ENCODE data around the gene SLC6A19.

SLC6A19 gene

DNA sequence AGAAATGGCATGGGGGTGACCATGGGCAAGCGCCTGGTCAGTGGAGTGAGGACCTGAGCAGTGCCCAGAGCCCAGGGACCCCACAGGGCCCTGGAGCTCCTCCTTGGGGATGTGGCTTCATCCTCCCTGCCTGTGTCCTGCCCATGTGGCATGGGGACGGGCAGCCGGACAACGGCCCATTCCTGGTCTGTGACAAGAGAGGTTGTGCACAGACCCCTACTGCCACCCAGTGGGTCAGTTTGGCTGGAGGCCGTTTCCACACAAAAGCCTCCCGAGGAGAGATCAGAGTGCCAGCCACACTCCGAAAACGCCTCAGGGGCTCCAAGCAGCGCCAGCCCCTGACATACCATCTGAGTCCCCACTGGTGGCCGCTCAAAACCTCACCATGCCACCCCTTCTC, 43.6 kb downstream of the SLC6A19 start:
- ATAC-seq (no peak), DNase-seq (no peak)

DNA sequence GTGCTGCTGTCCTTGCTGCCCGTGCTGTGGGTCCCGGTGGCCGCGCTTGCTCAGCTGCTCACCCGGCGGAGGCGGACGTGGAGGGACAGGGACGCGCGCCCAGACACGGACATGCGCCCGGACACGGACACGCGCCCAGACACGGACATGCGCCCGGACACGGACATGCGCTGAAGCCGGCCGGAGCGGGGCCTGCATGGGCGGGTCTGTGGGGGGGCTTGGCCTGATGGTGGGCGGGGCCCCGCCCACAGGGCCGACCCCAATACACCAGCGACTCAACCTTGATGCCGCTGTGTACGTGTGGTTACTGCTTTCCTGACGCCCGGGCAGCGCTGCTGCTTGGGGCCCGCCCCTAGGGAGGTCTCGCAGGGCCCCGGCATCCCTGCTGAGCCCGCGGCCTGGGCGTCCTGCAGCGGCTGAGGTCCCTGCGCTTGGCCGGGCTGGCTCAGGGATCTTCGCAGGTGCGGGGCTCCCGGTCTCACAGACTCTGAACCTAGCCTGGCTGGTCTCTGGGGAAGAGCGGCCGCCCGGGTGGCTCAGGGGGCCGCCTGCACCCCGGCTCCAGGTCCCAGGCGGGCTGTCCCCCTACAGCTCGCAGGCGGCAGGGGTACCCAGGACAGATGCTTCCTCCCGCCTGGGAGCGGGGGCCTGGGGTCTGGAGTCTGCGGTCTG, 44.6 kb downstream of the SLC6A19 start:
- no peak for DNase-seq
- ATAC-seq = no peak

DNA sequence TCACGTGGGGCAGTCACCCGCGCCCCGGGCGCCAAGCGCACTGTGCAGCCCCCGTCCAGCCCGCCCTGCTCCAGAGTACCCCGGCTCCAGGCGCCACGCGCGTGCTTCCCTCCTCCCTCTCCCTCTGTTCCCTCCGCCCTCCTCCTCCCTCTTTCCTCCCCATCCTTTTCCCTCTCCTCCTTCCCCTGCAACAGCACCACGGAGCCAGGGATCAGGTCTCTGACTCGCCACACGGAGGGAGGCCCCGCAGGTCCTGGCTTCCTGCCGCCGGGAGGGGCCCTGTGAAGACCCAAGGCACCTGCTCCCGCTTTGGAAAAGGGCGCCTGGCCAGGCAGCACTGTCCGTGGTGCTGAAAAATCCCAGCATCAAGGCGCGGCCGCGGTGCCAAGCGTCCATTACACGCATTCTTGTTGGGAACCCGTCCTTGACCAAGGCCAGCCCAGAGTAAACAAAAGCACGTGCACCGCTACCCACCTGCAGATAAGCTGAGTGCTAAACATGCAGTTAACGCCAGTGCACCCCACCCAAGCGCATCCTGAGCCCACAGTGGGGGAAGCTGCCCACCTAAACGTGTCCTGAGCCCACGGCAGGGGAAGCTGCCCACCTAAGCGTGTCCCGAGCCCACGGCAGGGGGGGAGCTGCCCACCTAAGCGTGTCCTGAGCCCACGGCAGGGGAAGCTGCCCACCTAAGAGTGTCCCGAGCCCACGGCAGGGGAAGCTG, 45.5 kb downstream of the SLC6A19 start:
- DNase-seq (peak; percentile 21), ATAC-seq (no peak)

DNA sequence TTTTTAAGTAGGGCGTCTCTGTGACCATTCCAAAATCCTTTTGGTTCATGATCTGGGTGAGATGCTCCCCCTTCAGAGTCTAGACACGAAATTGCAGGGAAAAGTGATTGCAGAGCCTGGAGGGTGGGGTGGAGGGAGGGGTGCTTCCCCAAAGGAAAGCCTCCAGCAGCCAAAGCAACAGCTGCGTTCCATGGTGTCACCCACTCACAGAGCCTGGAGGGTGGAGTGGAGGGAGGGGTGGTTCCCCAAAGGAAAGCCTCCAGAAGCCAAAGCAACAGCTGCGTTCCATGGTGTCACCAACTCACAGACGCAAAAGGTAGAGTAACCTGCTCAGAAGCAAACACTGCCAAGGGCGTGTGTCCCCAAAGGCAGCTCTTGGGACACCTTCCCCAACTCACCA, 46.4 kb downstream of the SLC6A19 start:
- ATAC-seq (no peak), DNase-seq (no peak)

DNA sequence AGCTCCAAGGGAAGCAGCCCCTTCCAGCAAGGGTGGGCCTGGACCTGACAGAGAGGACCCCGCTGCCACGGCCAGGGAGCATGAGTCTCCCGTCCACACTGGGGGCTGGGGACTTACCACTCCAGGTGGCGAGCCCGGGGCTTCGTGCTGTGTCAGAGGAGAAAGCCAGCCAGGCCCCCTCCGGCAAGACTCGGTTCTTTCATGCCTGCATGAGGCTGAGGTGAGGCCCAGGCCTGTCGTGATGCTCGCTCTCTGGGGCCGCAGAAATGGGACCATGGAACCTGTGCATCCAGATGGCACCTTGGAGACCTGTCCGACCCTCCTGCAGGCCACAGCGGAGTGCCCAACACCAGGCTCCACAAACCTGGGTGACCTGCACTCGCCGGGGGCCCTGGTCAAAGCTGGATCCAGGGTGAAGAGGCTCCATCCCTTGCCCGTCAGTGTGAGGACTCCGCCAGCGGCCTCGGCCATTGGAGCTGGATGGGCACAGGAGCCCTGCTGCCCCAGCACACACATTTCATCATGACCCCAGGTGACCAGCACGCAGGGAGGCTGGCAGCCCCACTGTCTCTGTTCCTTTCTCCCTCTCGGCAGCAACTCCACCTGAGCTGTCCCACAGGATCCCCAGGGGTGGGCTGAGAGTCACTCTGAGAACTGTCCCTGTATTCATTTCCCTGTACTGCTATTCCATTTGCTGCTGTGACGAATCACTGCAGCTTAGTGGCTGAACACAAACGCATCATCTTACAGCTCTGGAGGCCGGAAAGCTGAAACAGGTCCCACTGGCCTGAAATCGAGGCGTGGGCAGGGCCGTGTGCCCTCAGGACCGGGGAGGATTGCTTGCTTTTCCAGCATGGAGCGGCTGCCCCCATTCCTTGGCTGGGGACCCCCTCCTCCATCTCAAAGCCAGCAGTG, 48.2 kb downstream of the SLC6A19 start:
- ATAC-seq = no peak
- DNase-seq = no peak

DNA sequence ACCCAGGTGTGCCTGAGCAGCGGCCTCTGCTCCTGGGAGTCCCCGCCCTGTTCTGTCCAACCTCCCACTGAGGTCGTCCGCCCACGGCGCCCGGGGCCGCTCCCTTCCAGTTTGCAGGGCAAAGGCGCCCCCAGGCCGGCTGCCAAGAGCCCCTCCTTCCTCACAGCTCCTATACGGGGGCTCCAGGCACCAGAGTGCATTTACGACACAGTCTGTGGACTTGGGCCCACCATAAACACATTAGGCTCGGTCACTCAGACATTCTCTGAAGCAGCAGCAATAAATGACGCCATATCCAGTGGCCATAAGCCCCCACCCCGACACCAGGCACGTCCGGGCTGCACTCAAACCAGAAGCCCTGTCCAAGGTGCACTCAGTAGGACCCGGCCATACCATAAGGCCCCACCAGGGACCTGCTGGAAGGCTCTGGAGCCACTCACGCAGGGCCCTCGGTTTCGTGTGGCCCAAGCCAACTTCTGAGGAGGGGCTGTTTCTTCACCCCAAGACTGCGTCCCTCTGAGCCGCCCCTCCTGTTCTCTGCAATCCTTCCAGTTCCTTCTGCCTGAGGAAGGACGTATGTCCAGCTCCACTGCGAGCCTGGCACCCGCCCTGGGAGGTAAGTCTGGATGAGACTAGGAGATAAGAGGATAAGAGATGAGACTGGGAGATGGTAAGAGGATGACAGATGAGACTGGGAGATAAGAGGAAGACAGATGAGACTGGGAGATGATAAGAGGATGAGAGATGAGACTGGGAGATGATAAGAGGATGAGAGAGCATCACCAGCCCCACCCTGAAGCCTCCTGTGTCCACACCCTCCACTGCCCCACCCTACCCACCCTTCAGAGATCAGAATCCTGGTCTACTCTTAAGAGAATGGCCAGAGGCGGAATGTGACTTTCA, 50.5 kb downstream of the SLC6A19 start:
- ATAC-seq = no peak
- no peak for DNase-seq

DNA sequence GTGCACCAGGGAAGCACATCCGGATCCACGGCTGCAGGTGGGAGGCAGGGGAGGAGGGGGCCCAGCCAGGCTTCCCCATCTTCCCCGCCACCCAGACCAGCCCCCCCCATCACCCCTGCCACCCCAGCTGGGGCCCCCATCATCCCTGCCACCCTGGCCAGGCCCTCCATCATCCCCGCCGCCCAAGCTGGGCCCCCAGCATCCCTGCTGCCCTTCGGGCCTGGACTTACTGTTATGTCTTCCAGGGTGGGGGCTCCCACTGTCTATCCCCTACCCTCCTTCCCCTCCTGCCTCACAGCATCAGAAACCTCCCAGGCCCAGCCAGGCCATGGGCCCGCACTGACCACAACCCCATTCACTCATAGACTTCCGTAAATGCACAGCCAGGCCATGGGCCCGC, 51.3 kb downstream of the SLC6A19 start:
- DNase-seq (no peak), ATAC-seq (no peak)

DNA sequence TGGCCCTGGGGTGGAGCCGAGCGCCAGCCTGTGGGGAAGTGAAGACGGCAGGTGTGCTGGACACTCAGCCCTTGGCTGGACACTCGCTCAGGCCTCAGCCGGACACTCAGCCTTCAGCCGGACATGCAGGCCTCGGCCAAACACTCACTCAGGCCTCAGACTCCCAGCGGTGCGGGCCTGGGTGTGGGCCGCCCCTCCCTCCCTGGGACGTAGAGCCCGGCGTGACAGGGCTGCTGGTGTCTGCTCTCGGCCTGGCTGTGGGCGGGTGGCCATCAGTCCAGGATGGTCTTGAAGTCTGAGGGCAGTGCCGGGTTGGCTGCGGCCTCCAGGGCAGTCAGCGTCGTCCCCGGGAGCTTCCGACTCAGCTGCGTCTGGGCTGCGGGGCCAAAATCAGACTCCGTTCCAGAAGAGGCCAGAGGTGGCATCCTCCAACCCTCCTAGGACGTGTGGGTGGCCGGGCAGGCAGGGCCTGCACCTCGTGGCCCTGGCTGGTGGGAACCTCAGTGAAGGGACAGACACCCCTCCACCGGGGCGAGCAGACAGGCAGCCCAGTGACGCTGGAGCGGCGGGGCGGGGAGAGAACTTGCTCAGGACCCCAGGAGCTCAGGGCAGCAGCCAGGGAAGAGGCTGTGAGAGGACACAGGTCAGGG, 52.2 kb downstream of the SLC6A19 start:
- DNase-seq (no peak), ATAC-seq (no peak)

DNA sequence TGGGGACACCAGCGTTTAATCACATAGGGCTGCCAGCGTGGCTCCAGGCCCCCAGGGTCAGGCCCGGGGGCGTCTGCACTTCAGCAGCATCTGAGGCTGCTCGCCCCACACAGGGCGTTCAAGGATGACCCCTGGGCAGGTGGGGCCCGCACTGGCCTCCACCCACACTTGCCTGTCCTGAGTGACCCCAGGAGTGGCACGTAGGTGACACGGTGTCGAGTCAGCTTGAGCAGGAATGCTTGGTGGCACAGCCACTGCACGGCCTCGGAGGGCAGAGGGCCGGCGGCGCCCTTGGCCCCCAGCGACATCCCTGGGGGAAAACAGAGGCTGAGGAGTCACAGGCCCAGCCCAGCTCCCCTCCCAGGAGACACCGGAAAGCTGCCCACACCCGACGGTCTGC, 52.8 kb downstream of the SLC6A19 start:
- ATAC-seq (no peak), DNase-seq (no peak)

DNA sequence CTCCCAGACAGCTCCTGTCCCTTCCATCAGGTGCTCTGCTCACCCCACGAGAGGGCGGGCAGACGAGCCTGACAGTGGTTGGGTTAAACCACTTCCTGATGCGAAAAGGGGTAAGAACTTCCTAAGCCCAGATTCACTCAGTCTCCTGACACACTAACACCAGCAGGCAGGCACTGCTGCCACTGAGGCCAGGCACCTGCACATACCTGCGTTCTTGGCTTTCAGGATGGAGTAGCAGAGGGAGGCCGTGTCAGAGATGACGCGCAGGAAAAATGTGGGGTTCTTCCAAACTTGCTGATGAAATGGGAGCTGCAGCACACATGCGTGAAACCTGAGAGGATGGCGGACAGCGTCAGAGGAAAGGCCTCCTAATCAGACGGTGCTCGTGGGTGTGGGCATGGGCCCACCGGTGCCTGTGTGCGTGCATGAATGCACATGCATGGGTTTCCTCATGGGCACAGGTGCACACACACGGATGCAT, 53.7 kb downstream of the SLC6A19 start:
- peak; percentile 19 for ATAC-seq

DNA sequence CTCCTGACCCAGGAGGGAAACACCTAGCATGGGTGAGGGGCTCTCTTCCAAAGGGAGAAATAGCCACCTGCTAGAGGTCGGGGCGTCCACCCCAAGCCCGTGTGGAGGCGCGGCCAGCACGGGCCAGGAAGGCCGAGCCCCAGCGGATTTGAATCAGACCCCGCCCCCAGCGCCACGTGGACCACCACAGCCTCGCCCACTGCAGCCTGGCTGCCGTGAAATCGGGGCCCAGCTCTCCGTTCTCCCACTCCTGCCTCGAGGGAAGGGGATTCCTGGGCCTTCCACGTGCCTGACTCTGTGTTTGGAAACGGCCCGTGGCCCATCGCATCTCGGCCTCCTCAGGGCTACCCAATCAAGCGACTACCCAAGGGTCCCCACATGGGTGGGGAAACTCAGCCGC, 55.4 kb downstream of the SLC6A19 start:
- no peak for ATAC-seq
- no peak for DNase-seq

More for the DNA sequence above, 53.7 kb downstream of the SLC6A19 start:
- peak; percentile 35 for DNase-seq

DNA sequence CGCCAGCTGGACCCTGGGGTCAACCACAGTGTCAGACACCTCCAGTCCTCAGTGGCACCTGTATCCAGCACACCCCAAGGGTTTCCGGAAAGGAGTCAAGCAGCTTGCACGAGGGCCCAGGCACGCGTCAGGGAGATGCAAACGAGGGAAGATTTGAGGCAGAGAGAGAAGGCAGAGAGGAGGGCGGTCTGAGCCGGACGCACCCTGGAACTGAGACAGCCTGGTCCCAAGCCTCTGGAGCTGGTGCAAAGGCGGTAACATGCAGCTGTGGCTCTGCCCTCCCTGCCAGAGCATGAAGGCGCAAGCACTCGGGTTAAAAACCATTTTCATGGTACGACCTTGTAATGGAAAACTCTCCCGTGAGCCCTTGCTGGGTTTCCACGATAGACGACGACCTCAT, 56.0 kb downstream of the SLC6A19 start:
- ATAC-seq (no peak), DNase-seq (no peak)

DNA sequence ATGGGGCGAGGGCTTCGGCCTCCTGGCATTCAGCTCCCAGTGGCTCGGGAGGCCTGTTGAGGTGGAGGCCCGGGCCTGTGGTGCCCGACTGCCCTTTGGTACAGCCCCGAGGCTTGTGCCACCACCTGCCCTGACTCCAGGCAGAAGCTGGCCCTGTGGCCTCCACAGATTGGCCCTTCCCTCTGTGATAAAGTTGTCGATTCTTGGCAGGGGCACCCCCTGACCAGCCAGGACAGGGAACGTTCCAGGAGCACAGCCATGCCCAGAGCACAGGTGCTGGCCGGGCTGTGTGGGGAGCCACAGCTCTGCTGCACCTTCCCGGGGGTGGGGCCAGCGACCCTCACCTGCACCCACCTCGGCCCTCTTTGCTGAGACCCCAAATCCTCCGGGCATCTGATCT, 56.4 kb downstream of the SLC6A19 start:
- no peak for ATAC-seq
- no peak for DNase-seq

DNA sequence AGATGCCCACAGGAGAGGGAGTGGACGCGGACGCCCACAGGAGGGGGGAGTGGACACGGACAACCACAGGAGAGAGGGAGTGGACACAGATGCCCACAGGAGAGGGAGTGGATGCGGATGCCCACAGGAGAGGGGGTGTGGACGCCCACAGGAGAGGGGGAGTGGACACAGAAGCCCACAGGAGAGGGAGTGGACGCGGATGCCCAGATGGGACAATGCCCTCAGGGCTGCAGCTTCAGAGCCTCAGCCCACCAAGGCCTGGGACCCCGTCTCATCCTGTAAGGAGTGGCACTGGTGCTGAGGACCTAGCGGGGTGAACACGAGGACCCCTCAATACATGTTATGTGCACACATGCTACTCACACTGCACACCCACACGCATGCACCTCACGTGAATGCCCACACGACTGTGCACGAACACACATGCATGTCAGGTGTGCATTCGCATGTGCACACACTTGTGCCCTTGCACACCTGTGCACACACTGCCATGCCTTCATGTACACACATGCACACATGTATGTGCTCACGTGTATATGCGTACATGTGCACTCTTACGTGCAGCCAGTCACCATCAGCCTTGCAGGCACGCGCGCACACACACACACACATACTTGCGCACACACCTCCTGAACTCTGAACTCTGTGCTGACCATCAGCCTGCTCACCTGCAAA, 58.5 kb downstream of the SLC6A19 start:
- no peak for ATAC-seq
- DNase-seq = no peak

DNA sequence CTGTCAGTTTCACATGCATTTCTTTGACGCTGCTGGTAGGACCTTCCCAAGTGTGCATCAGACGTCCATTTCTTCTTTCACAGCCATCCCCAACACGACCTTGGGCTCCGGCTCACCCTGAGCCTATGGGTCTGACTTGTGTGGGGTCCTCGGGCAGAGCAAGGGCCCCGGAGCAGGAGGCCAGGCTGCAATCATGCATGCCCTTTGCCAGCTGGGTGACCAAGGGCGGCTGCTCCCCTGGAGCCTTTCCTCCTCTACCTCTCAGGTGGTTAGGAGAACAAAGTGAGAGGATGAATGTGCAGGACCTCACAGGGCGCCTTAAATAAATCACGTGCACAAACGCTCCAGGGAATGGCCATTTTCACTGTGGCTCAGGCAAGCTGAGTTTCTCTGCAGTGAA, 60.2 kb downstream of the SLC6A19 start:
- DNase-seq (no peak), ATAC-seq (no peak)

DNA sequence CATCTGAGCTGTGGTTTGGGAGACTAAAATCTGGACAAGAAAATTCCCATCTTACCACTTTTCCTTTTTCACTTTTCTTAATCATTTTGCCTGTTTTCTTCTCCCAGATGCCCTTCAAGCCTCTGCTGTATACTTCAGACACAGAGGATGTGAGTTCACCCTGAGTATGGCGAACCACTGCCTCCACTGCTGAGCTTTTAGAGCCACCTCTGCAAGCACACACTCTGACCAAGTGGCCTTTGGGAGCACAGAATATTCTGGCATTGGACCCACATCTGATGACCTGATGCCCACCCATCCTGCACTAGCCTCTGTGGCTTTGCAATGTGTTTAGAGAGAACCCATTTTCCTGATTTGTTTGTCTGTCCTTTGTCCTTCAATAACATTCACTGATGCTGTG, 61.0 kb downstream of the SLC6A19 start:
- ATAC-seq (no peak), DNase-seq (no peak)

DNA sequence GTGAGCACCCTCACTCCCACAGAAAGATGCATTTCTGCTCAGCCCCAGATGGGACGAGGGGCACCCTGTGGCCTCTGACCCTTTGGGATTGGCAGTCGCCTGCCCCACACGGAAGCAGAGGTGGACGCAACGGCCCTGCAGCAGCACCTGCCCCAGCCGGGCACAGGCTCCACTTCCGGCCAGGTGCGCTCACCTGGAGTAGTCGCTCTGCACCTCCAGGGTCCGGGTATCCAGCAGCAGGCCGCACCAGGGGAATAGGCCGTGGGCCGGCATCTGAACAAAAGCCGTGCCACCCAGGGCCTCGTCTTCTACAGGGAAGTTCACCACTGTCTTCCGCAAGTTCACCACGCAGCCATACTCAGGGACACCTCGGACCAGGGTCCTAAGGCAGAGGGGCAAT, 62.8 kb downstream of the SLC6A19 start:
- DNase-seq (no peak), ATAC-seq (no peak)

DNA sequence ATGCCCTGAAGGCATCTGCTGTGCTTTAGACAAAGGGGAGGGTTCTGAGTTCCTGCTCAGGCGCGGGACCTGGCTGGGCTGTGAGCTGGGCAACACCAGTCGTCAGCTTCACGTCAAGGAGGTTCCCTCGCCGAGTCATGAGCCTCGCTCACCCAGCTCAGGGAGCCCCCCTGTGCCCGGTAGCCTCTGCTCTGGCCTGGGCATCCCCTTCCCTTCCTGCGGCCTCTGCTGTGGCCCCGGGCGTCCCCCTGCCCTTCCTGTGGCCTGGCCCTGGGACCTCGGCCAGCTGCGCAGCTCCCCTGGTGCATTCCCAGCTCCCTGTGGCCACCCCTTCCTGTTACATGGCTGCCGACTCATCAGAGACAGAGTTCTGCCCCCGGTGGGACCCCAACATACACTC, 63.6 kb downstream of the SLC6A19 start:
- DNase-seq = no peak
- no peak for ATAC-seq

DNA sequence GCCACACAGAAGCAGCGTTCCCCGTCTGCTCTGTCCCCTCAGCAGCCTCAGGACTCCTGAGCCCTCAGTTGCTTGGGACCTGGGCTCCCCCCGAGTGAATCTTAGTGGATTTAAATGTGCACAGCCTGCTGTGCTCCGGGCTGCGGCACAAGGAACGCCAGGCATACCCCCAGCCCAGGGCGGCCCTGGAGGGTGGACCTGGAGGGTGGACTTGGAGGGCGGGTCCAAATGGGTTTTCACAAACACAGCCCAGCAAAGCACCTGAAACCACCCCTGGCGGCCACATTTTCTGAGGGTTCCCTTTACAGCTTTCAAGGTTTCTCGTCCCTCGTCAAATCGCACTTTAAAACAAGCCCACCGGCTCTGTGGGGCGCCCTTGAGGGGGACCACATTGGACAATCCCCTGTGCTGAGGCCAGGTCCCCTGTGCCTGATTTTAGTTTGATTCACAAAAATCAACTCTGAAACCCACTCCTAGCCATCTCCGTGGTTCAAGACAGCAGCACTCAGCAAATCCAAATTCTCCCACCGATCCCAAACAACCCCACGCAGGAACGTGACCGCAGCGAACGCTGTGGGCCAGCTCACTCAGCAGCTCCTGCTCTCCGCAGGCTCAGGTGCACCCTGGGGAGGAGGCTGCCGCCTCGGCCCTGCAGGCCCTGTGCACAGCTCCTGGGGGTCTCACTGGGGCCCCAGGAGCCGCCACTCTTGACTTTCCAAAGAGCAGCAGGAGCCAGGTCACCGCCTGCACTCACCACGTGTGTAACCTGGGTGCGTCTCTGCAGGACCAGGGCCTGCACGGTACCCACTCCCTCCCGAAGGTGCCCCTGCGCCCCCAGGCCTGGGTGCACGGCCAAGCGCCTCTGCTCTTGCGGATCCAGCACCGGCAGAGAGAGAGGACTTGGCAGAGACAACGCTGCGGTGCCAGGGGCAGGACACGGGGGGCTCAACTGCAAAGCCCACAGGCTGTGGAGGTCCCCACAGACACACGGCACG, 64.4 kb downstream of the SLC6A19 start:
- no peak for ATAC-seq
- DNase-seq = no peak

All from stimulated activated naive CD8-positive, alpha-beta T cell treated with anti-CD3 and anti-CD28 coated beads, Interleukin-15, Interleukin-2, amounts not matched to agents 100 U/mL and 50 U/mL, for 24 hours (primary cell).